D341Med (cell line): ENCODE data around the gene GLYR1.
A peak's percentile ranks its signal among the peaks of the same experiment; 100 is the strongest.

ENCODE experiments used
- DNase-seq: peaks from one replicate; pipeline ENCODE4 v3.0.0; 2012; ENCODE audit warnings: low spot score

Gene GLYR1

GRCh38 chr16:4847774-4848587 is 893 bp upstream of the GLYR1 start:
- DNase-seq: peak; percentile 73

- DNase-seq: no peak
Observed at GRCh38 chr16:4846503-4846900, 586 bp downstream of the GLYR1 start.

- no peak for DNase-seq
Observed at GRCh38 chr16:4840984-4841383, 6.1 kb downstream of the GLYR1 start.

GRCh38 chr16:4839942-4840341 is 7.1 kb downstream of the GLYR1 start:
- DNase-seq: no peak

GRCh38 chr16:4837733-4838501 is 9.2 kb downstream of the GLYR1 start:
- no peak for DNase-seq

- DNase-seq: no peak
Observed at GRCh38 chr16:4836727-4837126, 10.4 kb downstream of the GLYR1 start.

DNA sequence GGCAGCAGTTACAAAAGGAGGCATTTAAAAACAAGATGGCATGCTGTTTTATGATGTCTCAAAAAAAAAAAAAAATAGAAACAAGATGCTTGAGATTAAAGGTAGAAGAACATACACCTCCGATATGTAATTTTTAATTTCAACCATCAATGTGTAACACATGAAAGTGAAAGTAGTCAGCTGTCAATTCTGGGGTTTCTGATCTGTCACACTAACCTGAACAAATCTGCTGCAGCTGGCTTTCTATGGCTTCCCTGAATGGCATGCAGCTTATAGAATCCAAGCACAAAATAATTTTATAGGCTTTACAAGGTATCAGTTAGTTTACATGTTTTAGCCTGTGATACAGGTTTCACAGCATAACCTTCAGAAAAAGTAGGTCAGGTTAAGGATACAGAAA is 13.5 kb downstream of the GLYR1 start:
- DNase-seq: no peak

- no peak for DNase-seq
Observed at GRCh38 chr16:4832698-4833343, 14.3 kb downstream of the GLYR1 start.

GRCh38 chr16:4831616-4832015 is 15.5 kb downstream of the GLYR1 start:
- no peak for DNase-seq

GRCh38 chr16:4830408-4830807 is 16.7 kb downstream of the GLYR1 start:
- DNase-seq: no peak

GRCh38 chr16:4828567-4829321 is 18.3 kb downstream of the GLYR1 start:
- DNase-seq: no peak

GRCh38 chr16:4826980-4827379 is 20.1 kb downstream of the GLYR1 start:
- DNase-seq: no peak

DNA sequence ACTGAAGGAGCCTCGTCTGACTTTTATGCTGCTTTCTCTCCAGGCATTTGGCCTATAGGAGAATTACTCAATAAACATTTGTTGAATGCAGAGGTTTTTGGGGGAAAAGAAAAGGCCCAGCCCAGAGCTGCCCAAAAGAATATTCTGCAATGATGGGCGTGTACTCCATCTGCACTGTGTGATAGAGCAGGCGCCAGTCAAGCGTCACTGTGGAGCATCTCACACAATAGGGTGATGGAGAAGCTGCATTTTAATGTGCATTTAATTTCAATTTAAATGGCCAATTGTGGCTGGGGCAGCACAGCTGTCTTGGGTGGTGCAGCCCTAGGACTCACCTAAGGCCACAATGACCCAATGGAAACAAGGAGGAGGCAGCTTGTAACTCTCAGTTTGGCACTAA is 20.6 kb downstream of the GLYR1 start:
- DNase-seq: no peak

GRCh38 chr16:4825196-4825595 is 21.9 kb downstream of the GLYR1 start:
- no peak for DNase-seq

DNA sequence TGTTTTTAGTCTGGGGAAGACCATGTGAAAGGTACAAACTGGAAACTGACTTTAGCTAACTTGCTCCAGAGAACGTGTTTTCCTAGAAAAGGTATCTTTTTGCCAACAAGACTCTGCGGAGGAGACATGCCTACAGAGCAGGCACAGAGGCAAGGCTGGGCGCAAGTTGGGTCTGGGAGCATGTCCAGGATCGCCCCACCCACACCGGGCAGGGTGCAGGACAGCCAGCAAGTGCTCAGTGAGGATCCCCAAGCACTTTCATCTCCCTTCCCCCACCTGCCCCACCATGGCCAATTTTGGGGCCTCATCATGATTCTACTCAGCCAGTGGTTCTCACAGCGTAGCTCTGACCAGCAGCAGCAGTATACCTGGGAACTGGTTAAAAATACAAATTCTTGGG is 26.4 kb downstream of the GLYR1 start:
- DNase-seq: no peak

- no peak for DNase-seq
Observed at GRCh38 chr16:4814542-4815173, 32.4 kb downstream of the GLYR1 start.

- DNase-seq: no peak
Observed at GRCh38 chr16:4814046-4814445, 33.0 kb downstream of the GLYR1 start.

DNA sequence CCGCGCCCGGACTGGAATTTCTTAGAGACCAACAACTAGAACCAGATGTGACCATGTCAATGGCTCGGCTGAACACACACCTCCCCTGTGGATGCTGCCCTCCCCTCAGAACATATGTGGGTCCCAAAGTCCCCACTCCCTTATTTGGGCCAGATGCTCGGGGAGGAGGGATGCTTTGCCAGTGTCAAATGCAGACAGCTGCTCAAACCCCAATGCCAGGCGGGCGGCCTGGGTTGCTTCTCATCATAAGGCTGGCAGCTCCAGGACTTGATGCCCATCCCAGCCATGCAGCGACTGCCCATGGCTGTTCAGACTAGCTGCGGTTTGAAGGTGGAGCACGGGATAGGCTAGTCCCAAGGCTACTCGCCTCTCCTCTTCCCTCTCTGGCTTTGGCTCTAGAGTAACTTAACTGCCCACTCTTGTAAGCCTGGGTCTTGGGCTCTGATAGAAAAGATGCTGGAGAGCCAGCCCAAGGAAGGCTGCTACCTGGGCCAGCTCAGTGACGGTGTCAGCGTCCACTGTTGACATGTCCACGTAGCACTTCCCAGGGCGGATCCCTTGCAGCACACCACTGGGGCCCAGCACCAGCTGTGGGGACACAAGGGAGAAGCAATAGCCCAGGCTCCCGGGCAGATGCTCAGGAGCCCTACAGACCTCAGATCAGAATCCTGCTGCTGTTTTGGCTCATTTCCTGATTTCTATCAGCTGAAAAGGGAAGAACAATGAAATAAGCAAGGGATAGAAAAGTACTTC is 33.7 kb downstream of the GLYR1 start:
- no peak for DNase-seq

- no peak for DNase-seq
Observed at GRCh38 chr16:4811773-4812172, 35.3 kb downstream of the GLYR1 start.

- no peak for DNase-seq
Observed at GRCh38 chr16:4811242-4811641, 35.8 kb downstream of the GLYR1 start.

GRCh38 chr16:4806280-4806679 is 40.8 kb downstream of the GLYR1 start:
- DNase-seq: no peak
